Right kidney (tissue), 1 donor: ENCODE results near the gene OSM.
"Not testable (repeated sequence)": the region's sequence is repeated elsewhere in the genome, so short reads cannot be mapped to it uniquely, and the experiment has no call there.

Source experiments
- DNase-seq: peaks from one replicate; pipeline ENCODE4 v3.0.0-alpha.2; 2016

Gene OSM

GRCh38 chr22:30225220-30225927, 41.3 kb downstream of the OSM start:
- no peak for DNase-seq

GRCh38 chr22:30224161-30224857, 42.3 kb downstream of the OSM start:
- DNase-seq: no peak

GRCh38 chr22:30223303-30223702, 43.3 kb downstream of the OSM start:
- DNase-seq: no peak

GRCh38 chr22:30222321-30222720, 44.3 kb downstream of the OSM start:
- DNase-seq: no peak

GRCh38 chr22:30221121-30221992, 45.3 kb downstream of the OSM start:
- no peak for DNase-seq

GRCh38 chr22:30220338-30221012, 46.2 kb downstream of the OSM start:
- no peak for DNase-seq

- DNase-seq: no peak
Measured at GRCh38 chr22:30219668-30220278, 46.9 kb downstream of the OSM start.

- DNase-seq: no peak
Measured at GRCh38 chr22:30219049-30219654, 47.5 kb downstream of the OSM start.

- DNase-seq: no peak
Measured at GRCh38 chr22:30217698-30218560, 48.7 kb downstream of the OSM start.

- no peak for DNase-seq
Measured at GRCh38 chr22:30216710-30217109, 49.9 kb downstream of the OSM start.

- DNase-seq: not testable (repeated sequence)
Measured at GRCh38 chr22:30216272-30216671, 50.4 kb downstream of the OSM start.

- no peak for DNase-seq
Measured at GRCh38 chr22:30214703-30215407, 51.8 kb downstream of the OSM start.

- DNase-seq: no peak
Measured at GRCh38 chr22:30212996-30213441, 53.6 kb downstream of the OSM start.
